ENCODE data around the gene DLST. TPM values are rescaled to one million over a fixed set of nuclear protein-coding genes. Genes with fewer than 3 reads are reported as not detected.

The DLST gene
- polyA plus RNA-seq, 1 donor (not counting 4 experiments of a cell fraction or from before 2014, with no cell fraction given), result 114 TPM

DNA sequence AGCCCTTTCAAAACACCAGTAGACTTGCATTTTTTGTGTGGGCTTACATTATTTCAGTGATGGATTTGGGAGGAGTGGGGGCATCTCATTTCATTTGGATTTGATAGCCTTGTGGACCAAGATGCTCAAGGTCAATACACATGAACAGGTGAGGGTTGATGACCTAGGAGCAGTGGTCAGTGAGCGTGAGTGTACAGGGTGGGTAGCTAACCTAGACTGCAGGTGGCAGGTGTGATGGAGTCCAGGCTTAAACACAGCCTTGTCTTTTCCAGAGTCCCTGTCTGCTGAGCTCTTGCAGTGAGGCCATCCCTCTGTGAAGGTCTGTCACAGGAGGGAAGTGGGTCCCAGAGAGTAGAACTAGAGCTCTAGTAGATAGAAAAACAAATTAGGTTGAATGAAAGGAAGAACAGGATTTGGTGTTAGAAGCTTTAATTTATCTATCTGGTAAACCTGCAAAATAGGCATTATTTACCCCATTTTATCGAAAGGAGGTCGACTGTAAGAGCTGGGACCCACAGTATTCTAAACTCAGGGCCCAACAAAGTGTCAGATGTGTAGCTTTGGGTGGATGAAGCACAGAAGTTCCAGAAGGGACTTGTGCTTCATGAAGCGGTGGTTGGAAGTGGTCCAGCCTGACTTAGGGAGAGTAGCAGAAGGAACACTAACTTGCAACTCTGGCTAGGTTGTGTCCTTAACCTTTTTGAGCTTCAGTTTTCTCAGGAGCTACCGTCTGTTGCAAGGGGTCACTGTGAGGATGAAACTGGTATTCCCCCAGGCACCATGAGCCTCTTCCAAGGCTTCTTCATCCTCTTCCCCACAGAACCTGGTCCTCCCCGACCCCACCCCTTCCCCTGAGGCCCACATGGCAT is 23.2 kb downstream of the DLST start:
- no peak overlapping the region for H3K4me2 ChIP-seq (ENCODE audit: control insufficient read depth, extremely low read depth, insufficient read depth, low read depth, low read length)
- no peak overlapping the region for H2AFZ ChIP-seq (ENCODE audit: control insufficient read depth, low read length)
- TF ChIP-seq, protein P1, sequence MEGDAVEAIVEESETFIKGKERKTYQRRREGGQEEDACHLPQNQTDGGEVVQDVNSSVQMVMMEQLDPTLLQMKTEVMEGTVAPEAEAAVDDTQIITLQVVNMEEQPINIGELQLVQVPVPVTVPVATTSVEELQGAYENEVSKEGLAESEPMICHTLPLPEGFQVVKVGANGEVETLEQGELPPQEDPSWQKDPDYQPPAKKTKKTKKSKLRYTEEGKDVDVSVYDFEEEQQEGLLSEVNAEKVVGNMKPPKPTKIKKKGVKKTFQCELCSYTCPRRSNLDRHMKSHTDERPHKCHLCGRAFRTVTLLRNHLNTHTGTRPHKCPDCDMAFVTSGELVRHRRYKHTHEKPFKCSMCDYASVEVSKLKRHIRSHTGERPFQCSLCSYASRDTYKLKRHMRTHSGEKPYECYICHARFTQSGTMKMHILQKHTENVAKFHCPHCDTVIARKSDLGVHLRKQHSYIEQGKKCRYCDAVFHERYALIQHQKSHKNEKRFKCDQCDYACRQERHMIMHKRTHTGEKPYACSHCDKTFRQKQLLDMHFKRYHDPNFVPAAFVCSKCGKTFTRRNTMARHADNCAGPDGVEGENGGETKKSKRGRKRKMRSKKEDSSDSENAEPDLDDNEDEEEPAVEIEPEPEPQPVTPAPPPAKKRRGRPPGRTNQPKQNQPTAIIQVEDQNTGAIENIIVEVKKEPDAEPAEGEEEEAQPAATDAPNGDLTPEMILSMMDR (optimal IDR thresholded peaks at IDR 0.05 in 1 of 3, IDR thresholded peaks at IDR 0.05 in 1 of 3, conservative IDR thresholded peaks at IDR 0.05 in 1 of 3; ENCODE audit: extremely low read depth in 1 of 3, insufficient read depth in 2 of 3, low read length in 3 of 3), result no peak
- TF ChIP-seq EZH2 (IDR thresholded peaks at IDR 0.05; ENCODE audit: low read length), result no peak
- peaks cover 18 to 48% of the 10 kb centered on the region in 2 experiments for H3K36me3 ChIP-seq (ENCODE audit: control insufficient read depth in 2 of 2, extremely low read depth in 1 of 2, insufficient read depth in 2 of 2, low read length in 2 of 2)
- H3K4me3 ChIP-seq (ENCODE audit: control insufficient read depth in 2 of 3, extremely low read depth in 1 of 3, insufficient read depth in 2 of 3, low read depth in 1 of 3, low read length in 3 of 3), result no peak overlapping the region
- H3K4me1 ChIP-seq (ENCODE audit: control insufficient read depth, extremely low read depth, insufficient read depth, low read length), result no peaks in the 10 kb centered on the region
- H3K9ac ChIP-seq (ENCODE audit: control insufficient read depth, extremely low read depth, insufficient read depth, low read length), result no peak overlapping the region
- no peak overlapping the region for H3K27ac ChIP-seq (ENCODE audit: control insufficient read depth, insufficient read depth, low read length)
- FAIRE-seq (no peak), DNase-seq (ENCODE audit: low read depth, low spot score) (no peak)
- no peaks in the 10 kb centered on the region for H3K79me2 ChIP-seq (ENCODE audit: control insufficient read depth, insufficient read depth, low read length)
- H3K9me1 ChIP-seq (ENCODE audit: control insufficient read depth, extremely low read depth, insufficient read depth, low read length), result no peaks in the 10 kb centered on the region
- no peaks in the 10 kb centered on the region for H3K9me3 ChIP-seq (ENCODE audit: control insufficient read depth, low read depth, low read length)
- H3K27me3 ChIP-seq (ENCODE audit: control insufficient read depth, extremely low read depth, insufficient read depth, low read length), result no peaks in the 10 kb centered on the region
- dilution Hi-C loops (cut with MboI; ENCODE audit: extremely low pct_ligation_motif_present, low sequenced_read_pairs), result no loop called here
- H4K20me1 ChIP-seq (ENCODE audit: control insufficient read depth, extremely low read depth, insufficient read depth, low read length), result no peaks in the 10 kb centered on the region

DNA sequence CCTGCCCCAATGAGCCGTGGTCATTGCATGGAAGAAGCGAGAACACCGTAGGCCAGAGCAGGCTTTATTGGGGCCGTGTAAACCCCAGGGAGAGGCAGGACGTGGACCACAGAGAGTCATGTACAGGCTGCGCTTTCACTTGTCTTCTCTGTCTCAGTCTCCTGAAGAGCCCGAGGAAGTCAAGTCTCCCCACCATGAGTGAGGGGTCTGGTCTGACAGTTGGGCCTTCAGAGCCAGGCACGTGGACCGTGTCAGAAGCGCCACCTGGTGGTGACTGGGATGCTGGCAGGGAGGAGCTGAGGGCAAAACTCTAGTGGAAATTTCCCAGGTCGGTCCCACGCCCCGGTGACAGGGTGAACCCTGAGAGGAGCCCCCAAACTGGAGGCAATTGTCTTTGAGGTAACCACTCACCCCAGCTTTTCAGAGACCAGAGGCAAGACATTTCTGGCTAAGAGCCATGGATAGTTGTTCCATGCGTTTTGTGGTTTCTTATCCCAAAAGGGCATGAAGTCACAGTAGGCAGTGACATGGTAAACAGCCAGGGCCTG is 24.0 kb downstream of the DLST start:
- H2AFZ ChIP-seq (ENCODE audit: control insufficient read depth, low read length), result no peak overlapping the region
- H4K20me1 ChIP-seq (ENCODE audit: control insufficient read depth, extremely low read depth, insufficient read depth, low read length), result no peaks in the 10 kb centered on the region
- no peaks in the 10 kb centered on the region for H3K79me2 ChIP-seq (ENCODE audit: control insufficient read depth, insufficient read depth, low read length)
- no peak overlapping the region for H3K27ac ChIP-seq (ENCODE audit: control insufficient read depth, insufficient read depth, low read length)
- H3K9me1 ChIP-seq (ENCODE audit: control insufficient read depth, extremely low read depth, insufficient read depth, low read length), result no peaks in the 10 kb centered on the region
- H3K36me3 ChIP-seq (ENCODE audit: control insufficient read depth in 2 of 2, extremely low read depth in 1 of 2, insufficient read depth in 2 of 2, low read length in 2 of 2), result peaks cover 16 to 40% of the 10 kb centered on the region in 2 experiments
- no peaks in the 10 kb centered on the region for H3K9me3 ChIP-seq (ENCODE audit: control insufficient read depth, low read depth, low read length)
- no peak overlapping the region for H3K4me3 ChIP-seq (ENCODE audit: control insufficient read depth in 2 of 3, extremely low read depth in 1 of 3, insufficient read depth in 2 of 3, low read depth in 1 of 3, low read length in 3 of 3)
- DNase-seq (ENCODE audit: low read depth, low spot score) (no peak), FAIRE-seq (peak; percentile 77)
- no peaks in the 10 kb centered on the region for H3K4me1 ChIP-seq (ENCODE audit: control insufficient read depth, extremely low read depth, insufficient read depth, low read length)
- no peak overlapping the region for H3K4me2 ChIP-seq (ENCODE audit: control insufficient read depth, extremely low read depth, insufficient read depth, low read depth, low read length)
- no peaks in the 10 kb centered on the region for H3K27me3 ChIP-seq (ENCODE audit: control insufficient read depth, extremely low read depth, insufficient read depth, low read length)
- no peak overlapping the region for H3K9ac ChIP-seq (ENCODE audit: control insufficient read depth, extremely low read depth, insufficient read depth, low read length)
- TF ChIP-seq EZH2 (IDR thresholded peaks at IDR 0.05; ENCODE audit: low read length), result no peak
- TF ChIP-seq, protein P1 (optimal IDR thresholded peaks at IDR 0.05 in 1 of 3, IDR thresholded peaks at IDR 0.05 in 1 of 3, conservative IDR thresholded peaks at IDR 0.05 in 1 of 3; ENCODE audit: extremely low read depth in 1 of 3, insufficient read depth in 2 of 3, low read length in 3 of 3), result peak; percentile 86 to 99 (median 95)
- dilution Hi-C loops (cut with MboI; ENCODE audit: extremely low pct_ligation_motif_present, low sequenced_read_pairs), result no loop called here
